ENCODE results near the gene SHROOM4.

SHROOM4 gene

DNA sequence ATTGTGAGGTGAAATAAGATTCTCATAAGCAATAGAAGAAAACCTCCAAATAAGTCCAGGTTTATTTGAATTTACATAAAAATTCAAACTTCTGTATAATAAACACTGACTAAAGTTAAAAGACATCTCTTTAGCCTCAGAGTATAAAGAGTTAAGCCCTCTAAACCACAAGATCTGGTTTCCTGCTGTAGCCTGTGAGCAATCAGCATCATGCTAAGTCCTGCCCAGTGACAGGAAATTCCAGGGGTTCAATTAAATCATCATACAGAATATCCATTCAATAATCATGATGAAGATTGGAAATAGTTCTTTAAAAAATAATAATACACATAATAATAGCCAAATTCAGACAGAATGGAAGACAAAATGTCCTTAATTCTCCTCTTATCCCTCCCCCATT is 204.2 kb downstream of the SHROOM4 start:
- DNase-seq: no peak

DNA sequence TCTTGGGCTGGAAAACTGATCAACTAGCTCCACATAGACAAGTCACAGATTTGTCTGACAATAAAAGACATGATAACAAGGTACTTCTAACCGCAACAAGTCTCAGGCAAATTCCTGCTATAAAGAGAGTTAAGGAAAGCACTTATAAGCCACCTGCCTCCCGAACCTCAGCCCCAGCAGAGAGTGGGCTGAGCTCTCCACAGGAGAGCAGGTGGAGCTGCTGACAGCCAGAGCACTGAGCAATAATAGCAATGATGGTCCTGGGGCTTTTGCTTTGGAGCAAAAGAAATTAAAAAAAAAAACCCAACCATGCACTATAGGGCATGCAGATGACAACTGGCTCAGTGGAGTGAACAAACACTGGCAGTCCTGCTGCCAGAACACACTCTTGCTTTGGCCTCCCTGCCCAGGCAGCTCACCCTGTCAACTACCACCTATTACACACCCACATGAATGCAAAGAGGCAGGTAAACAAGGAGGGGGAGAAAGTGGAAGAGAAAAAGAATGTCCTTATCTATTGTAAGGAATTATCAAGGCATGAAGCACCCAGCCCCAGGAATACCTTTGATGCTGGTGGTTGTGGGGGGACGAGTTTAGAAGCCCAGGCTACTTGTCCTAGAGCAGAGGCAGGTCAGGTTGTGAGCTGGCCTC is 207.6 kb downstream of the SHROOM4 start:
- no peak for DNase-seq

DNA sequence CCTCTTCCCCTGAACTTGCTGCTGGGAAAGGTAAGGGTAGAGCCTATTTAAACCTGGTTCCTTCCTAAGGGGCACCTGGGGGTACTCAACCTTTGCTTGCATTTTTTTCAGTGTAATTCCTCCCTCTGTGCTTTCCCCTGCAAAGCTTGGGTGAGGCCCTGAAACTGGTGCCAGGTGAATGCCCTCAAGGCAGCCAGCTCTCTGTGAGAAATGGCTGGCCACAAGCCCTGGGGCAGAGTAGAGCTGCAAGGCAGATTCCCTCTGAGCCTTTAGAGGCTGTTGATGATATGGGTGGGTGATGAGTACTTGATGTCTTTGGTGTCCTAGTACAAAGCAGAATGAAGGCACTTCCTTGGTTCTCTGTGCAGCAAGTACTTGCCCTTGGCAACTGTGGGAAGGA is 217.9 kb downstream of the SHROOM4 start:
- DNase-seq: no peak

DNA sequence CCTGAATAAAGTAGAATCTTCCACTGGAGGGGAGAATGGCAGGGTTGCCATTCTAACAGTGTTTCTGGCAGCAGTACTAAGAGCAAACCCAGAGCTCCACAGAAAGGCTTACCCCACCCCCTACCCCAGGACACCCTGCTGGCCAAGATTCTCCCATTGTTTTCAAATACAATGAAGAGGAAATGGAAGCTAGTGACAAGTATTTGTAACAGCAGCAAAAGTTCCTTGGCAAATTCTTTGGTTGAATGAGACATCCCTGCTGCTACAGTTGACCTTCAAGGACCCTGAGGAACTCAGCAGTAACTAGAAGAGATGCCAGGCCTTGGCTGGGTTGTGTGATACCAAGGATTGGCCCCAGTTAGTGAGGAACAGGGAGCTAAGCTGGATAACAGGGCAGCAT is 219.2 kb downstream of the SHROOM4 start:
- DNase-seq: no peak

DNA sequence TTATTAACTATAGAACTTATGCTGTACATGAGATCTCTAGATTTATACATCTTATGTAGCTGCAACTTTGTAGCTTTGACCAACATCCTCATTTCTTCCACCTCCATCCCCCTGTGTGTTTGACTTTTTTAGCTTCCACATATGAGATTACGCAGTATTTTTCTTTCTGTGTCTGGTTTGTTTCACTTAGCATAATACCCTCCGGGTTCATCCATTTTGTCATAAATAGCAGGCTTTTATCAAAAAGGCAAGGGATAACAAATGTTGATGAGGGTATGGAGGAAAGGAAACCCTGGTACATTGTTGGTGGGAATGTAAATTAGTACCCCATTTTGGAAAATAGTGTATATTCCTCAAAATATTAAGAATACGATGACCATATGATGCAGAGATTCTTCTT is 227.0 kb downstream of the SHROOM4 start:
- no peak for DNase-seq

DNA sequence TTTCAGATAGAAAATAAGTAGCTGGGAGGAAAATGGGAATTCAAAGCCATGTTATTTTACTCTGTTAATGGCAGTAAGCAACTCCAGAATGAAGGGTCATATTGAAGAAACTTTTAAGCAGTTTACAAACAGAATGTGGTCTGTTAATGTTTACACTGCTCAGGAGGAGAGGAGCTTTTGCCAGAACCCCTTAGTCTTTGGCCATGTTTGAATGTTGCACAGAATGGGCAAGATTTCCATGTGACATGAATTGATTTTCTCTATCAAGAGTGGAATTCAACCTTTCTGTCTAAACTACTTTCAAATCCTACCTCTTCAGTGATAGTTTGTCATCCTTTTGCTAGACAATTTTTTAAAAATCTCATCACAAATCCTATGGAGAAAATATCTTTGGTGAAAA is 227.6 kb downstream of the SHROOM4 start:
- no peak for DNase-seq

DNA sequence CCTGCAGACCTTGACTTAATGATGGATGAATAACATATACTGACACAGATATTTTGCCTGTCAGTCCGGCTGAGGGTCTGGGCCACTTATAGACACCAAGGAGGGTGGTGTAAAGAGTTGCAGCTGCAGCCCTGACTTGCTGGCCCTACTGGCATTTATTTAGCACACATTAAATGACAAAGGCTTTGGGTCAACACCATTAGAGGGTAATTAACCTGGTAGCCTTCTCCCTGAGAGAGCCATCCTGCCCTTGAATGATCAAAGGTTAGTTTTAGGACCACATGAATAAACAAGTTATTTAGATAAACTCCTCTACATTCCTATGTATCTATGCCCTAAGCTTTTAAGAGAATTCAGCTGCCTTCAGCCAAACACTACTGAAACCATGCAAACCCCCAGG is 232.6 kb downstream of the SHROOM4 start:
- no peak for DNase-seq

DNA sequence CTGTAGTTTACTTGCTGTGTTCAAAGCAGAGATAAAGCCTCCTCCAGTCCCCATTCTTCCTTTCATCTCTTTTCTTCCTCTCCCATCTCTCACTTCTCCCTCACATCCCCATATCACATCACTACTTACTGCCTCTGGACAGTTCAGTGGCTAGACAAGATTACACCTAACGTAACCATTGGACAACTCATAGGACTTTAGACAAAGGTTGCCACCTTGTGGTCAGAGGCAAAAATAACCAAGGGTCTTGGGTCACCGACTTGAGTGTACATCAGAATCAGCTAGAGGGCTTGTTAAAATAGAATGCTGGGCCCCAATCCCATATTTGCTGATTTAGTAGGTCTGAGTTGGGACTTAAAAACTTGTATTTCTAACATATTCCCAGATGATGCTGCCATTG is 234.0 kb downstream of the SHROOM4 start:
- peak; percentile 35 for DNase-seq

DNA sequence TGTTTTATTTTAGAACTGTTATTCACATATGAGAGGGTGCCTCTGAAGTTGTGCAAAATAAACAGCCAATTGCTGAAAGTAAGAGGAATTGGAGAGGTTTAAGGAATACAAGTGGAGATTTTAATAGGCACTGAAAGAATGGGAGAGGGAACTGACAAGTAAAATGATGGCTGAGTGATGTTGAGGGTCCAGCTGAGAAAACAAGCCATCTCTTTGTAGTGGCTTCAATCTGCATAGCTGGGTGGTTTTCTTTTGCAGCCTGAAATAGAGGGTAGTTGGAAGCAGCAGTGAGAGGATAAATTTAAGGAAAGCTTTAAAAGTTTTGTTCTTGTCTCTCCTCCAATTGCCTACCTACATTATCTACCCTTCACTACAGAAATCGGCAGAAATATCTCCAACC is 236.7 kb downstream of the SHROOM4 start:
- no peak for DNase-seq

DNA sequence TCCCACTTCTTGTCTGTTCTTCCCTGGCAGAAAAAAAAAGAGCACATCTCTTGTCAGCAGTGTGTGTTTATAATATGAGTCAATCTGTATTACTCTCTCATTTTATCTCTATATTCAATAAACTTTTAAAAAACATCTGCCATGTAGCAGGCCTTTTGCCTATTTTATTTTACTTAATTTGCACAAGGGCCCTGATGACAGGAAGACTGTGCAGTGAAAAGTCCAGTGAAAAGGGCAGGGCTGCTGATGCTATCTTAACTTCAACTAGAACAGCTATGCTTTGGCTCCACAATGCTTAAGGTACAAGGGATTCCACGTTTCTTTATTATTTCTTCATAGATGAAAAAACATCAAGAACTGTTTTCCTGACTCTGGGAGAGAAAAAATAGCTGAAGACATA is 246.4 kb downstream of the SHROOM4 start:
- DNase-seq: no peak

DNA sequence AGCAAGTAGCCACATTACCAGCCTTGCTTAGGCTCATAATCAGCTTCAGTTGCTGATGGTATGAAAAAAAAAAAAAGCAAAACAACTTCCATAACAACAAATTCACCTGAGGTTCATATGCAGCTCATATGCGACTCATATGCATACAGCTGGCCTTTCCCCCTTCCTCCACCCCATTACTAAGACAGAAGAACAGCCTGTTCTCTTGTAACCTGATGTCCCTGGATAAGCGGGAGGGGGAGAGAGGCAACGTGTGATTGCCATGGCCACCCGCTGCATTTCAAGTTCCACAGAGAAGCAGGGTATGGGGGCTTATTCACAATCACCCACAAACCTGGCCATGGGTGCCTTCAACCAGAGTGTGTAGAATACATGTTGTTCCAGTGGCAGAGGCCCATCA is 248.3 kb downstream of the SHROOM4 start:
- no peak for DNase-seq
